Liver (tissue), 3 donors: ENCODE data around the gene POLR3GL.

ENCODE experiments used
- CTCF ChIP-seq: fragments of 150-350 bp; IDR thresholded peaks from 2 replicates; pipeline ENCODE4 v1.5.1; 2017; ENCODE audit warnings: improper control_type of control experiment, low read depth, low read length; ENCODE audit not compliant: missing input control
- MAX ChIP-seq: IDR thresholded peaks from 2 replicates; pipeline ENCODE4 v1.6.1; 2016; ENCODE audit warnings: antibody characterized with exemption
- RAD21 ChIP-seq, 2 donors: IDR thresholded peaks; 2 replicates each; pipeline ENCODE4 v1.6.1; 2016; ENCODE audit warnings: antibody characterized with exemption in 2 of 2, mild to moderate bottlenecking in 2 of 2
- donor health status: healthy.
- donor health status: healthy.

- no peak for TF ChIP-seq CTCF
- TF ChIP-seq MAX = peak; percentile 23
- TF ChIP-seq RAD21 (IDR thresholded peaks at IDR 0.05) = no peak
These were observed 3.9 kb upstream of the POLR3GL start for GRCh38 chr1:145960468-145961108.
